ENCODE data around the gene PKP2. TPM values are rescaled to one million over a fixed set of nuclear protein-coding genes. Genes with fewer than 3 reads are reported as not detected.

Gene PKP2
- total and polyA plus RNA-seq, 2 of the 4 experiments (the other 2 are of a cell fraction): 0.10 to 0.18 TPM

DNA sequence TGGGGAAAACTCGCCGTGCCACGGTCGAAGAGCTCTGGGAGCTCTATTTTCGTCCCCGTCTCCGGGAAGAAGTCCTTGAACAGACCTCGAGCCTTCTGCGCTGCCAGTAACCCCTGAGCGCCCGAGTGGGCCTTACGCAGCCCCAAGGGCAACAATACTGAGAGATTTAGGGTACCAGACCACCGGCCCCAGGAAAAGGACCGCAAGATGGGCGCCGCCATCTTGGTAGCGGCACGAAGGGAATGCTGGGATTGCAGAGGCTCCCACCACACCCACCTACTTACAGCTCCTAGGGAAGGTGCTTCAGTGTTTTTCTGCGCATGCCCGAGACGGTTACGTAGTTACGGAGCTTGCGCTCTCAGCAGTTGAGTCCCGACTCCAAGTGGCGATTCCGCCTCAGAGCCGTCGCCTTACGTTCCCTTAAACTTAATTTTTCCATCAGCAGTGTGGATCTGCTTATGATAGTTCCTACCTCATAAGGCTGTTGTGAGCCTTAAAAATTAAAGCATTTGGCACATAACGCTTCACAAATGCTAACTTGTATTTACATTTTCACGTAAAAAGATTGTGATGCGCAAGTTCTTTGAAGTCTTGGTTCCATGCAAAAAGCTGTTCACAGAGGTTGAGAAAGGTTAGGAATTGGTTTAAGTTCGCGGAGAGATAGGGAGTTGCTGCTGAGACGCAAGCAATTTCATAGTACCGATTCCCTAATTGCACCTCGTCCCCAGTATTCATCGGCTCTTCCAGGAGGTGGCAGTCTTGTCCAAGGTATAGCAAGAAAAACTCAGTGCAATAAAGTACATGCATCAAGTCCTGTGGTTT is 140.7 kb downstream of the PKP2 start, which contains the start of gene YARS2:
Gene YARS2, minus strand, starts transcription at position 244 of the 822 bp plus-strand sequence. Its CDS starts 23 bp downstream, at position 221.
- dilution Hi-C loops (cut with HindIII; ENCODE audit: low sequenced_read_pairs, unreplicated experiment) (no loop called here), in situ Hi-C loops (cut with MboI; ENCODE audit: low sequenced_read_pairs) (loop anchor here (5.0 kb wide), 1 partner anchor 1266 kb away; the partner anchor contains the start of gene ALG10), intact Hi-C loops (cut with micrococcal nuclease) (loop anchor here (1.0 to 10.0 kb wide), 3 partner anchors 163 to 1266 kb away; partner anchors contain the start of genes ALG10 and ETFBKMT)
- H2BK120ac ChIP-seq (ENCODE audit: low read depth, low read length): peak within 1 kb of the TSS; percentile 57
- peak within 1 kb of the TSS; percentile 46 for H3K18ac ChIP-seq (ENCODE audit: low read depth, low read length)
- H4K5ac ChIP-seq (ENCODE audit: low read depth, low read length): peak within 1 kb of the TSS; percentile 84
- peak within 1 kb of the TSS; percentile 83 for H2BK5ac ChIP-seq (ENCODE audit: low read depth, low read length, poor library complexity, severe bottlenecking)
- peaks cover 9% of the 10 kb centered on the region for H3K36me3 ChIP-seq (ENCODE audit: control insufficient read depth, insufficient read depth, low read length)
- POLR2A ChIA-PET (ENCODE audit: unreplicated experiment): no interaction called here
- no peaks in the 10 kb centered on the region for H3K9me3 ChIP-seq (ENCODE audit: control insufficient read depth, insufficient read depth, low read length)
- peak within 1 kb of the TSS; percentile 89 for H4K91ac ChIP-seq (ENCODE audit: insufficient read depth, low read depth, low read length)
- peak within 1 kb of the TSS; percentile 86 for H3K9ac ChIP-seq (ENCODE audit: low read depth, low read length)
- peak within 1 kb of the TSS; percentile 95 for H2AK9ac ChIP-seq (replicated peaks; ENCODE audit: low read depth, low read length, poor library complexity)
- 0% methylated on average over 13 of the region's 39 CpGs; no CpG with 5 or more reads in 1 of the 2 experiments for WGBS, 2 experiments (ENCODE audit: extremely low coverage in 2 of 2, insufficient read length in 1 of 2)
- no peaks in the 10 kb centered on the region for H3K27me3 ChIP-seq (ENCODE audit: control insufficient read depth, insufficient read depth, low read length)
- peak within 1 kb of the TSS; percentile 87 to 92 for H4K8ac ChIP-seq (ENCODE audit: low read depth in 2 of 2, low read length in 2 of 2)
- peak within 1 kb of the TSS; percentile 76 for H3K4me3 ChIP-seq (ENCODE audit: insufficient read depth, low read depth, low read length)
- DNase-seq: peak; percentile 99
- TF ChIP-seq NFE2L2 (IDR thresholded peaks at IDR 0.05; ENCODE audit: low read depth, low read length): no peak
- no peak for TF ChIP-seq RCOR1 (IDR thresholded peaks at IDR 0.05; ENCODE audit: insufficient replicate concordance, low read length)
- TF ChIP-seq POLR2A (IDR thresholded peaks at IDR 0.05; ENCODE audit: low read depth, low read length): peak; percentile 95
- 0 out of 2 replicates have a peak, but pooled peaks have one; percentile 3 for TF ChIP-seq MAFK (IDR thresholded peaks at IDR 0.05; ENCODE audit: low read depth, low read length)
- TF ChIP-seq, protein P1, sequence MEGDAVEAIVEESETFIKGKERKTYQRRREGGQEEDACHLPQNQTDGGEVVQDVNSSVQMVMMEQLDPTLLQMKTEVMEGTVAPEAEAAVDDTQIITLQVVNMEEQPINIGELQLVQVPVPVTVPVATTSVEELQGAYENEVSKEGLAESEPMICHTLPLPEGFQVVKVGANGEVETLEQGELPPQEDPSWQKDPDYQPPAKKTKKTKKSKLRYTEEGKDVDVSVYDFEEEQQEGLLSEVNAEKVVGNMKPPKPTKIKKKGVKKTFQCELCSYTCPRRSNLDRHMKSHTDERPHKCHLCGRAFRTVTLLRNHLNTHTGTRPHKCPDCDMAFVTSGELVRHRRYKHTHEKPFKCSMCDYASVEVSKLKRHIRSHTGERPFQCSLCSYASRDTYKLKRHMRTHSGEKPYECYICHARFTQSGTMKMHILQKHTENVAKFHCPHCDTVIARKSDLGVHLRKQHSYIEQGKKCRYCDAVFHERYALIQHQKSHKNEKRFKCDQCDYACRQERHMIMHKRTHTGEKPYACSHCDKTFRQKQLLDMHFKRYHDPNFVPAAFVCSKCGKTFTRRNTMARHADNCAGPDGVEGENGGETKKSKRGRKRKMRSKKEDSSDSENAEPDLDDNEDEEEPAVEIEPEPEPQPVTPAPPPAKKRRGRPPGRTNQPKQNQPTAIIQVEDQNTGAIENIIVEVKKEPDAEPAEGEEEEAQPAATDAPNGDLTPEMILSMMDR (conservative IDR thresholded peaks at IDR 0.05; ENCODE audit: low read depth, low read length): peak; percentile 92
- peak; percentile 93 for TF ChIP-seq RAD21 (IDR thresholded peaks at IDR 0.05; ENCODE audit: low read length)
- peak; percentile 82 for TF ChIP-seq SMC3 (IDR thresholded peaks at IDR 0.05; ENCODE audit: low read depth, low read length)
- no peak for TF ChIP-seq MAZ (IDR thresholded peaks at IDR 0.05; ENCODE audit: borderline replicate concordance, low read depth, low read length)
- TF ChIP-seq CEBPB (IDR thresholded peaks at IDR 0.05; ENCODE audit: low read depth, low read length): peak; percentile 59; the same call in 1 of the 2 replicates
- peak within 1 kb of the TSS; percentile 78 for H3K27ac ChIP-seq (ENCODE audit: insufficient read depth, low read length)
- CTCF ChIA-PET: interaction anchor here (0.5 to 1.8 kb wide), 13 partner anchors 11 to 1266 kb away, joined by 3 to 10 read pairs (median 3); partner anchors contain the start of gene ALG10
- no peaks in the 10 kb centered on the region; the same call in 1 of the 2 replicates for H4K20me1 ChIP-seq (ENCODE audit: insufficient read depth, low read length)
- peak within 1 kb of the TSS; percentile 98 for H2AFZ ChIP-seq (replicated peaks; ENCODE audit: low read length, poor library complexity)
- H3K14ac ChIP-seq (replicated peaks; ENCODE audit: low read depth, low read length): peak within 1 kb of the TSS; percentile 90
- no TSS peak for BruUV-seq (replicated peaks)
- H2BK15ac ChIP-seq (ENCODE audit: low read depth, low read length): peak within 1 kb of the TSS; percentile 1; the same call in 1 of the 3 replicates
- peak; percentile 96 for ATAC-seq (ENCODE audit: low read depth)
- H3K4ac ChIP-seq (ENCODE audit: low read depth, low read length): peak within 1 kb of the TSS; percentile 97
- H3K23ac ChIP-seq (ENCODE audit: low read depth, low read length): peak within 1 kb of the TSS; percentile 86
- H3K56ac ChIP-seq (ENCODE audit: extremely low read depth, insufficient read depth, low read length): peak within 1 kb of the TSS; percentile 80
- H3K4me1 ChIP-seq (ENCODE audit: control insufficient read depth, insufficient read depth, low read length): peaks cover 5% of the 10 kb centered on the region; the same call in 1 of the 2 replicates
- H3K4me2 ChIP-seq (ENCODE audit: low read depth, low read length): peak within 1 kb of the TSS; percentile 91
- H2AK5ac ChIP-seq (ENCODE audit: low read depth, low read length): peak within 1 kb of the TSS; percentile 52
- 0 out of 2 replicates have a peak within 1 kb of the TSS, but pooled peaks have one; percentile 21 for H2BK20ac ChIP-seq (ENCODE audit: low read depth, low read length)
- H3K9me1 ChIP-seq (ENCODE audit: insufficient read depth, low read length): no peaks in the 10 kb centered on the region
- H3K79me1 ChIP-seq (ENCODE audit: low read depth in 1 of 2, low read length in 2 of 2): peaks cover 8 to 23% of the 10 kb centered on the region in 2 experiments
